Fibroblast of mammary gland (primary cell): ENCODE data around the gene S1PR2.
A peak's percentile ranks its signal among the peaks of the same experiment; 100 is the strongest.

Experiments used
- DNase-seq: peaks from one replicate; pipeline ENCODE4 v3.0.0-alpha.2; 2010; ENCODE audit warnings: low read depth
- H3K4me3 ChIP-seq: 2 replicates; pipeline ENCODE4 v1.5.1; 2011; ENCODE audit warnings: low read depth, mild to moderate bottlenecking, low read length, moderate library complexity; ENCODE audit not compliant: control insufficient read depth
- TF ChIP-seq, protein P1 (sequence below): conservative IDR thresholded peaks from 2 replicates; pipeline ENCODE4 v1.5.1; 2011; ENCODE audit warnings: low read depth, low read length, inconsistent platforms; ENCODE audit not compliant: control insufficient read depth, insufficient read depth

S1PR2 gene

DNA sequence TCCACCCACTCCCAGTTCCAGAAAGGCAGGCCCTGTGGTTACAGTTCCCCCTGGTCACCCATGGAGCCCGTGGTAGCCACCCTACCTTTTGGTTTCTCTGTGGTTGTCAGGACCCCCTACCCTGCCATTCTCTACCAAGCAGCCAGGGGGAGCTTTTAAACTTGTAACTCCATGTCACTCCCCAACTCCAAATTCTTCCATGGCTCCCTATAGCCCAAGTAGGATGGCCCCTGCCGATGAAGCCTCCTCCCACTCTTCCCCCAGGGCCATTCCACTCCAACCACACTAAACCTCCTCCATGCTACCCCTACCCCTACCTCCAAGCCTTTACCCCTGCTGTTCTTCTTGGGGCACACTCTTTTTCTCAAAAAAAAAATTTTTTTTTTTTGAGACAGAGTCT lies 2.2 kb downstream of the S1PR2 start:
- peak; percentile 71 for DNase-seq
- TF ChIP-seq, protein P1, sequence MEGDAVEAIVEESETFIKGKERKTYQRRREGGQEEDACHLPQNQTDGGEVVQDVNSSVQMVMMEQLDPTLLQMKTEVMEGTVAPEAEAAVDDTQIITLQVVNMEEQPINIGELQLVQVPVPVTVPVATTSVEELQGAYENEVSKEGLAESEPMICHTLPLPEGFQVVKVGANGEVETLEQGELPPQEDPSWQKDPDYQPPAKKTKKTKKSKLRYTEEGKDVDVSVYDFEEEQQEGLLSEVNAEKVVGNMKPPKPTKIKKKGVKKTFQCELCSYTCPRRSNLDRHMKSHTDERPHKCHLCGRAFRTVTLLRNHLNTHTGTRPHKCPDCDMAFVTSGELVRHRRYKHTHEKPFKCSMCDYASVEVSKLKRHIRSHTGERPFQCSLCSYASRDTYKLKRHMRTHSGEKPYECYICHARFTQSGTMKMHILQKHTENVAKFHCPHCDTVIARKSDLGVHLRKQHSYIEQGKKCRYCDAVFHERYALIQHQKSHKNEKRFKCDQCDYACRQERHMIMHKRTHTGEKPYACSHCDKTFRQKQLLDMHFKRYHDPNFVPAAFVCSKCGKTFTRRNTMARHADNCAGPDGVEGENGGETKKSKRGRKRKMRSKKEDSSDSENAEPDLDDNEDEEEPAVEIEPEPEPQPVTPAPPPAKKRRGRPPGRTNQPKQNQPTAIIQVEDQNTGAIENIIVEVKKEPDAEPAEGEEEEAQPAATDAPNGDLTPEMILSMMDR = peak; percentile 61
- H3K4me3 ChIP-seq = no peak overlapping the region

DNA sequence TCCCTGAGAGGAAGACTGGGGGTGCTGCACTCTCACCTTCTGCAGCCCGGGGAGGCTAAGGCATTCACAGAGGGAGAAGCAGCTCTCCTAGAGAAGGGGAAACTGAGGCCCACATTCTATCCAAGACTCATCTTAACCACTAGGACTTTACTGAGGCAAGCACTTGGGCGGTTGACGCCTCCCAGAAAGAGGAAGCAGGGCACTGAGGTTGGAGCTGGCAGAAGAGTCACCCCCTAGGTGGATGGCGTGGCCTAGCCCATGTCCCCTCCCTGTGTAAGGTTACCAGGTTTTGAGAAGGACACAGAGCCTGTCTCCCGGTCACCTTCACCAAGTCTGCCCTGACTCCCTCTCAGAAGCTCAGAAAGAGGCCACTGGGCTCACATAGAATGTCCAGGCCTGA lies 2.7 kb downstream of the S1PR2 start:
- no peak for DNase-seq
- TF ChIP-seq, protein P1 = no peak
- H3K4me3 ChIP-seq = no peak overlapping the region

DNA sequence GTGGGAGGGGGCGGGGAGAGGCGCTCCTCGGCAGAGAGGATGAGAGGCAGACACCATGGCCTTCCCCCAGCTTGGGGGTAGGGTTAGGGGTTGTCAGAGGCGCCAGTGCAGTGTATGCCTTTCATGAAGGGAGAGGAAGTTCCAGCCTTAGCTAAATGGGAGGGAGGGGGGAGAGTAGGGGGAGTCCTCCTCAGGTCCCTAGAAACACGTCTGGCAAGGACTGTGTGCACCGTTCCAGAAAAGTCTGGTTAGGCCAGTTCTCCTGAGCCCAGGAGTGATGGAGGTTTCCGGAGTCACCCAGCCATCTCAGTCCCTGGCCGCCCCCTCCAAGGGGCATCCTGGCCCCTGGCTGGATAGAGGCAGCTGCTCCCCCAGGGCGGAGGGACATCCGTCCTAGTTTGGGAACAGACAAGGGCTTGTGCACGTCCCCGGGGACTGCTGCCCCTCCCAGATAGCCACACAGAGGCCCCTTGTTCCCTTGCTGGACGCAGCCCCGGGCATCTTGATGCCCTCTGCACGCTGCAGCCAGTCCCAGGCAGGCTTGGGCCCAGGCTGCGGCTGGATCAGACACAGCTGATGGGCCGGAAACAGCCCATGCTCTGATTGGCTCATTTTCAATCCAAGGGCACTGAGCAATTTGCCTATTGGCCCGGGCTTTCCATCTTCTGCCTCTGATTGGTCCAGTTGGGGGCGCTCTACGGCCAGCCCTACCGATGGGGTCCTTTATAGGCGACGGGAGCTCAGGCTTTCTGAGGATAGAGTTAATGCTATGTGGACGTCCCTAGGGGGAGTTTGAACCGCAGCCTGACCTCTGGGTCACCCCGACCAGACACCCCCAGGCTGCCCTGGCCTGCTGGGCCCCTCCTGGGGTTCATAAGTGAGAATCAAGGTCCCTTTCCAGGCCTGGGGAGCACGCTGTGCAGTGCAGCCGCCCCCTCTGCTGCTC lies 3.8 kb downstream of the S1PR2 start:
- peak; percentile 61 for DNase-seq
- TF ChIP-seq, protein P1 = no peak

DNA sequence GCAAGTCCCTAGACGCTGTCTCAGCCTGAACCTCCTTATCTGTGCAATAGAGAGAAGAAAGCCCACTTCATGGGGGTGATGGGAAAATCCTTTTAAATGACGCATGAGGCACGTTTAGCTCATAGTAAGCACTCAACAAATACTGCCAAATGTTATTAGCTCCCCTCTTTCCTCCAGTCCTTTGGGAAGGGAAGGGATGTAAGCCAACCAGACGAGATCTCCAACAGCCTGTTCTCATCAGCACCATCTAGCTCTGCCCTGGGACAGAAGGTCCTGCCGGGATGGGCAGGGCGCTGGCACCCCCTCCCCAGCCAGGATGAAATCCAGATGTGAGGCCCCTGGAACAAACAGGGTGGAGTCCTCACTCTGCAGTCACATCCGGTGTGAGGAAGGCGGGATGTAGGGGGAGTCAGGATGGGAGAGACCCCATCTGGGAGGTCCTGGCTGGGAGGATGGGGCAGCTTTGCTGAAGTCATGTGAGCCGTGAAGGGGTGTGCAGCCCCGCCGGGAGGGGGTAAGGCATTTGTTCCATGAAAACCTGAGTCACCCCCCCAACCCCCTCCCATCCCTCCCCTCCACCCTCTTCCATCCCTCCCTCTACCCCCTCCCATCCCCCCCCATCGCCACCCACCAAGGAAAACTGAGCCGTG lies 4.6 kb downstream of the S1PR2 start:
- peak; percentile 99 for DNase-seq
- H3K4me3 ChIP-seq = peak overlapping the region; percentile 6
- TF ChIP-seq, protein P1 = no peak

More for the DNA sequence above, 3.8 kb downstream of the S1PR2 start:
- peak overlapping the region; percentile 9 for H3K4me3 ChIP-seq

DNA sequence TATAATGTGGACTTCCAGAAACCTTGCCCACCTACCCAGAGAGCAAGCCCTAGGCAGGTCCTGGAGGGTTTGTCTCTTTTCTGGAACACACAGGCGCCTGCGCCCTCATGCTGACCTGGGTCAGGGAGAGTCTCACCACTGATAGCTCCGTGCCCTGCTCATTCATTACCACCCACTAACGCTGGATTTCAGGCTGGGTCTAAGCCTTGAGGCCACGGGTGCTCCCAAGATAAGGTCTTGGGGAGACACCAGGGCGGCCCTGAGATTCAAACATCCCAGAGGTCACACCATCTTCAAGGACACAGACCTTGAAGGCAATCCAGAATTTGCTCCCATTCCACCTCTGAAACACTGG lies 5.1 kb downstream of the S1PR2 start:
- TF ChIP-seq, protein P1 = no peak
- no peak for DNase-seq
- peak overlapping the region; percentile 6 for H3K4me3 ChIP-seq

DNA sequence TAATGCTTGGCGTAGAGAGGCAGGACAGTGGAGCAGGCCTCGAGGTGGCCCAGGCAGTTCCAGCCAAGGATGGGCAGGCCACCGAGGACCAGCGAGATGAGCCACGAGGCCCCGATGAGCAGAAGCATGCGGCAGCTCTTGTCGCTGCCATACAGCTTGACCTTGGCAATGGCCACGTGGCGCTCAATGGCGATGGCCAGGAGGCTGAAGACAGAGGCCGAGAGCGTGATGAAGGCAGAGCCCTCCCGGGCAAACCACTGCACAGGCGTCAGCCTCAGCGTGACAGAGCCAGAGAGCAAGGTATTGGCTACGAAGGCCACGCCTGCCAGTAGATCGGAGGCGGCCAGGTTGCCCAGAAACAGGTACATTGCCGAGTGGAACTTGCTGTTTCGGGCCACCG lies 6.8 kb downstream of the S1PR2 start:
- DNase-seq = no peak
- TF ChIP-seq, protein P1 = no peak
- no peak overlapping the region for H3K4me3 ChIP-seq
